ENCODE data around the gene CTTNBP2. TPM values are rescaled to one million over a fixed set of nuclear protein-coding genes. Genes with fewer than 3 reads are reported as not detected.

The CTTNBP2 gene
- polyA plus RNA-seq (ENCODE audit: insufficient read length in 3 of 3), result 10 to 100 TPM; 29.6 to 34.5 (median 30.6) TPM
- long read RNA-seq, donor 1, partial matches to known transcripts, result 0 of 1 reads
- long read RNA-seq, donor 1, other reads (novel, unspliced or antisense), result 0 of 1 reads
- long read RNA-seq, donor 2, partial matches to known transcripts, result 0 of 1 reads
- long read RNA-seq, donor 2, other reads (novel, unspliced or antisense), result 0 of 1 reads
- long read RNA-seq, donor 3, full-length matches to known transcripts, result 4 of 11 reads
- long read RNA-seq, donor 3, partial matches to known transcripts, result 7 of 11 reads
- long read RNA-seq, donor 3, other reads (novel, unspliced or antisense), result 0 of 11 reads
- long read RNA-seq, donor 4, result 0 reads
- long read RNA-seq, donor 5, result 0 reads
- long read RNA-seq, donor 6, partial matches to known transcripts, result 19 of 19 reads
- long read RNA-seq, donor 6, other reads (novel, unspliced or antisense), result 0 of 19 reads
- long read RNA-seq, donor 7, partial matches to known transcripts, result 8 of 10 reads
- long read RNA-seq, donor 7, other reads (novel, unspliced or antisense), result 0 of 10 reads
- long read RNA-seq, donor 8, result 0 reads
- long read RNA-seq, donor 9, full-length matches to known transcripts, result 2 of 7 reads
- long read RNA-seq, donor 9, partial matches to known transcripts, result 5 of 7 reads
- long read RNA-seq, donor 9, other reads (novel, unspliced or antisense), result 0 of 7 reads
- long read RNA-seq, donor 10, full-length matches to known transcripts, result 1 of 1 reads
- long read RNA-seq, donor 10, partial matches to known transcripts, result 0 of 1 reads
- long read RNA-seq, donor 10, other reads (novel, unspliced or antisense), result 0 of 1 reads
- long read RNA-seq, donor 11, full-length matches to known transcripts, result 1 of 1 reads
- long read RNA-seq, donor 11, partial matches to known transcripts, result 0 of 1 reads
- long read RNA-seq, donor 11, other reads (novel, unspliced or antisense), result 0 of 1 reads
- long read RNA-seq, donor 12, full-length matches to known transcripts, result 2 of 8 reads
- long read RNA-seq, donor 12, partial matches to known transcripts, result 6 of 8 reads
- long read RNA-seq, donor 12, other reads (novel, unspliced or antisense), result 0 of 8 reads
- long read RNA-seq, donor 13, result 0 reads
- long read RNA-seq, donor 14, partial matches to known transcripts, result 0 of 2 reads
- long read RNA-seq, donor 14, other reads (novel, unspliced or antisense), result 0 of 2 reads
- long read RNA-seq, donor 15, result 0 reads
- long read RNA-seq, donor 16, full-length matches to known transcripts, result 3 of 13 reads
- long read RNA-seq, donor 16, partial matches to known transcripts, result 10 of 13 reads
- long read RNA-seq, donor 16, other reads (novel, unspliced or antisense), result 0 of 13 reads

GRCh38 chr7:117873310-117874190 lies at the start of gene CTTNBP2:
CTTNBP2 (minus strand) TSS chr7:117873441; CDS start chr7:117873415, 26 bp downstream.
- DNase-seq (ENCODE audit: extremely low read depth in 1 of 11, low read depth in 9 of 11, low spot score in 4 of 11), result peak in 3 of 11 donors; percentile 43 to 59 (median 51)

- no peak for DNase-seq (ENCODE audit: extremely low read depth in 1 of 11, low read depth in 9 of 11, low spot score in 4 of 11)
Observed at GRCh38 chr7:117916309-117916708, 43.1 kb upstream of the CTTNBP2 start.

- DNase-seq (ENCODE audit: extremely low read depth in 1 of 11, low read depth in 9 of 11, low spot score in 4 of 11), result no peak
Observed at GRCh38 chr7:117912421-117912820, 39.2 kb upstream of the CTTNBP2 start.

GRCh38 chr7:117908031-117908795 lies 35.0 kb upstream of the CTTNBP2 start:
- no peak for DNase-seq (ENCODE audit: extremely low read depth in 1 of 11, low read depth in 9 of 11, low spot score in 4 of 11)

GRCh38 chr7:117907049-117907640 lies 33.9 kb upstream of the CTTNBP2 start:
- no peak for DNase-seq (ENCODE audit: extremely low read depth in 1 of 11, low read depth in 9 of 11, low spot score in 4 of 11)

GRCh38 chr7:117902314-117902889 lies 29.2 kb upstream of the CTTNBP2 start:
- DNase-seq (ENCODE audit: extremely low read depth in 1 of 11, low read depth in 9 of 11, low spot score in 4 of 11), result no peak

- DNase-seq (ENCODE audit: extremely low read depth in 1 of 11, low read depth in 9 of 11, low spot score in 4 of 11), result peak in 4 of 11 donors; percentile 1 to 6 (median 2)
Observed at GRCh38 chr7:117901089-117901797, 28.0 kb upstream of the CTTNBP2 start.

- no peak for DNase-seq (ENCODE audit: extremely low read depth in 1 of 11, low read depth in 9 of 11, low spot score in 4 of 11)
Observed at GRCh38 chr7:117896339-117896738, 23.1 kb upstream of the CTTNBP2 start.

GRCh38 chr7:117895276-117895675 lies 22.0 kb upstream of the CTTNBP2 start:
- DNase-seq (ENCODE audit: extremely low read depth in 1 of 11, low read depth in 9 of 11, low spot score in 4 of 11), result peak in 1 of 11 donors; percentile 27

GRCh38 chr7:117894037-117894436 lies 20.8 kb upstream of the CTTNBP2 start:
- no peak for DNase-seq (ENCODE audit: extremely low read depth in 1 of 11, low read depth in 9 of 11, low spot score in 4 of 11)

GRCh38 chr7:117892821-117893220 lies 19.6 kb upstream of the CTTNBP2 start:
- no peak for DNase-seq (ENCODE audit: extremely low read depth in 1 of 11, low read depth in 9 of 11, low spot score in 4 of 11)

- no peak for DNase-seq (ENCODE audit: extremely low read depth in 1 of 11, low read depth in 9 of 11, low spot score in 4 of 11)
Observed at GRCh38 chr7:117889611-117890010, 16.4 kb upstream of the CTTNBP2 start.

GRCh38 chr7:117888627-117889026 lies 15.4 kb upstream of the CTTNBP2 start:
- no peak for DNase-seq (ENCODE audit: extremely low read depth in 1 of 11, low read depth in 9 of 11, low spot score in 4 of 11)

- no peak for DNase-seq (ENCODE audit: extremely low read depth in 1 of 11, low read depth in 9 of 11, low spot score in 4 of 11)
Observed at GRCh38 chr7:117882594-117882993, 9.4 kb upstream of the CTTNBP2 start.

GRCh38 chr7:117876761-117877160 lies 3.5 kb upstream of the CTTNBP2 start:
- no peak for DNase-seq (ENCODE audit: extremely low read depth in 1 of 11, low read depth in 9 of 11, low spot score in 4 of 11)

GRCh38 chr7:117875566-117875965 lies 2.3 kb upstream of the CTTNBP2 start:
- peak in 1 of 11 donors; percentile 33 for DNase-seq (ENCODE audit: extremely low read depth in 1 of 11, low read depth in 9 of 11, low spot score in 4 of 11)
